Mesendoderm (in vitro differentiated cells): ENCODE measurements around the gene ADAMTSL1.

Source experiments
- DNase-seq: peaks from one replicate; pipeline ENCODE4 v3.0.0; 2013
- H2AK5ac ChIP-seq: 2 replicates; pipeline ENCODE4 v1.6.1; 2013; ENCODE audit warnings: low read length, inconsistent platforms
- H2BK120ac ChIP-seq: 2 replicates; pipeline ENCODE4 v1.6.1; 2013; ENCODE audit warnings: low read depth, mild to moderate bottlenecking, low read length, moderate library complexity, mixed read lengths
- H2BK15ac ChIP-seq: replicated peaks from 2 replicates; pipeline ENCODE4 v1.6.1; 2013; ENCODE audit warnings: low read depth, mild to moderate bottlenecking, moderate library complexity
- H2BK5ac ChIP-seq: 2 replicates; pipeline ENCODE4 v1.6.1; 2013; ENCODE audit warnings: low read length, inconsistent platforms
- H3K18ac ChIP-seq: 2 replicates; pipeline ENCODE4 v1.6.1; 2013; ENCODE audit warnings: mild to moderate bottlenecking, low read length, mixed read lengths
- H3K23ac ChIP-seq: one replicate; pipeline ENCODE4 v1.6.1; 2013; ENCODE audit warnings: low read length
- H3K27ac ChIP-seq: 2 replicates; pipeline ENCODE4 v1.5.1; 2013; ENCODE audit warnings: low read depth, mild to moderate bottlenecking, inconsistent platforms, low read length, moderate library complexity
- H3K27me3 ChIP-seq: 2 replicates; pipeline ENCODE4 v1.6.1; 2013; ENCODE audit warnings: low read length, control low read depth, mild to moderate bottlenecking, inconsistent platforms; ENCODE audit not compliant: insufficient read depth, poor library complexity
- H3K36me3 ChIP-seq: 2 replicates; pipeline ENCODE4 v1.6.1; 2013; ENCODE audit warnings: low read length, inconsistent platforms; ENCODE audit not compliant: control insufficient read depth, insufficient read depth
- H3K4ac ChIP-seq: one replicate; pipeline ENCODE4 v1.6.1; 2013; ENCODE audit warnings: low read depth, mild to moderate bottlenecking, low read length, moderate library complexity
- H3K4me1 ChIP-seq: 2 replicates; pipeline ENCODE4 v1.6.1; 2013; ENCODE audit warnings: low read depth, low read length, inconsistent platforms; ENCODE audit not compliant: control insufficient read depth
- H3K4me2 ChIP-seq: 2 replicates; pipeline ENCODE4 v1.6.1; 2013; ENCODE audit warnings: low read length
- H3K4me3 ChIP-seq: 2 replicates; pipeline ENCODE4 v1.5.1; 2013; ENCODE audit warnings: mild to moderate bottlenecking, low read length
- H3K56ac ChIP-seq: one replicate; pipeline ENCODE4 v1.6.1; 2013; ENCODE audit warnings: low read length
- H3K79me1 ChIP-seq: 2 replicates; pipeline ENCODE4 v1.6.1; 2013; ENCODE audit warnings: low read length, inconsistent platforms
- H3K79me2 ChIP-seq: 2 replicates; pipeline ENCODE4 v1.6.1; 2013; ENCODE audit warnings: mild to moderate bottlenecking, low read length; ENCODE audit not compliant: control insufficient read depth, insufficient read depth
- H3K9ac ChIP-seq: 2 replicates; pipeline ENCODE4 v1.6.1; 2013; ENCODE audit warnings: low read length, inconsistent platforms
- H4K5ac ChIP-seq: one replicate; pipeline ENCODE4 v1.6.1; 2013; ENCODE audit warnings: low read length
- H4K8ac ChIP-seq: one replicate; pipeline ENCODE4 v1.6.1; 2013; ENCODE audit warnings: low read depth, mild to moderate bottlenecking, control low read depth, low read length, moderate library complexity
- WGBS: extraction: QIAGEN DNeasy Blood & Tissue Kit; methylation state at CpG from one replicate; pipeline ENCODE4 v1.1.7; 2013; ENCODE audit warnings: low lambda C conversion rate, missing lambda C conversion rate; ENCODE audit not compliant: insufficient coverage; ENCODE audit errors: extremely low coverage; 5-methylcytosine and 5-hydroxymethylcytosine counted together

The ADAMTSL1 gene

DNA sequence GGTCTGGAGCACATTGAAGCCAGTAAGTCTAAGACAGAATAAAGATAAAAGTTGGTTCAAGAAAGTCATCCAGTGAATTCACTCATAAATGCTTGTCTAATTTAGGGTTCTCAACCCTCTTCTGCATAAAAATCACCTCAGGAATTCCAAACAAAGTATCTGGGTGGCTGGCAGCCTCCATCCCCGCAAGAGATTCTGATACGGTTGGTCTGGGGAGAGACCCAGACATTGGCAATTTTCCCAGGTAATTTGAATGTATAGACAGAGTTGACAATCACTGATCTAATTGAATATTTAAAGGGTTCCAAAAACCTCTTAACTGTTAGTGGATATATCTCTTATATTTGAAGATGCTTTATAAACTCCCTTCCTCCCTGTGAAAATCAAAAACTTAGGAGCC, 14.9 kb downstream of the ADAMTSL1 start:
- H2BK5ac ChIP-seq = no peak overlapping the region
- no peak overlapping the region for H2BK15ac ChIP-seq
- no peaks in the 10 kb centered on the region for H3K4me1 ChIP-seq
- no peak overlapping the region for H3K4me2 ChIP-seq
- DNase-seq = no peak
- H2AK5ac ChIP-seq = no peak overlapping the region
- H2BK120ac ChIP-seq = no peak overlapping the region
- no peak overlapping the region for H4K5ac ChIP-seq
- no peak overlapping the region for H3K56ac ChIP-seq
- no peak overlapping the region for H3K4ac ChIP-seq
- no peak overlapping the region for H3K27ac ChIP-seq
- no peaks in the 10 kb centered on the region for H3K27me3 ChIP-seq
- H3K18ac ChIP-seq = no peak overlapping the region
- H3K4me3 ChIP-seq = no peak overlapping the region
- no peaks in the 10 kb centered on the region for H3K79me2 ChIP-seq
- no peaks in the 10 kb centered on the region for H3K79me1 ChIP-seq
- no CpG with 5 or more reads among the region's 2 CpGs for WGBS
- no peak overlapping the region for H3K9ac ChIP-seq
- H3K36me3 ChIP-seq = no peaks in the 10 kb centered on the region
- no peak overlapping the region for H3K23ac ChIP-seq
- H4K8ac ChIP-seq = no peak overlapping the region

- Histone ChIP-seq H2AK5ac (no peak overlapping the region), H3K79me2 (no peaks in the 10 kb centered on the region), H2BK5ac (no peak overlapping the region), H4K5ac (no peak overlapping the region), H3K4me1 (no peaks in the 10 kb centered on the region), H3K36me3 (no peaks in the 10 kb centered on the region), H3K79me1 (no peaks in the 10 kb centered on the region), H3K27ac (no peak overlapping the region), H3K4ac (no peak overlapping the region), H2BK120ac (no peak overlapping the region), H3K56ac (no peak overlapping the region), H3K23ac (no peak overlapping the region), H3K4me3 (no peak overlapping the region), H3K18ac (no peak overlapping the region), H3K27me3 (no peaks in the 10 kb centered on the region), H2BK15ac (no peak overlapping the region), H3K9ac (no peak overlapping the region), H4K8ac (no peak overlapping the region), H3K4me2 (no peak overlapping the region)
- DNase-seq = no peak
- no CpG with 5 or more reads among the region's 2 CpGs for WGBS
Observed at GRCh38 chr9:18489861-18490260, 15.9 kb downstream of the ADAMTSL1 start.

DNA sequence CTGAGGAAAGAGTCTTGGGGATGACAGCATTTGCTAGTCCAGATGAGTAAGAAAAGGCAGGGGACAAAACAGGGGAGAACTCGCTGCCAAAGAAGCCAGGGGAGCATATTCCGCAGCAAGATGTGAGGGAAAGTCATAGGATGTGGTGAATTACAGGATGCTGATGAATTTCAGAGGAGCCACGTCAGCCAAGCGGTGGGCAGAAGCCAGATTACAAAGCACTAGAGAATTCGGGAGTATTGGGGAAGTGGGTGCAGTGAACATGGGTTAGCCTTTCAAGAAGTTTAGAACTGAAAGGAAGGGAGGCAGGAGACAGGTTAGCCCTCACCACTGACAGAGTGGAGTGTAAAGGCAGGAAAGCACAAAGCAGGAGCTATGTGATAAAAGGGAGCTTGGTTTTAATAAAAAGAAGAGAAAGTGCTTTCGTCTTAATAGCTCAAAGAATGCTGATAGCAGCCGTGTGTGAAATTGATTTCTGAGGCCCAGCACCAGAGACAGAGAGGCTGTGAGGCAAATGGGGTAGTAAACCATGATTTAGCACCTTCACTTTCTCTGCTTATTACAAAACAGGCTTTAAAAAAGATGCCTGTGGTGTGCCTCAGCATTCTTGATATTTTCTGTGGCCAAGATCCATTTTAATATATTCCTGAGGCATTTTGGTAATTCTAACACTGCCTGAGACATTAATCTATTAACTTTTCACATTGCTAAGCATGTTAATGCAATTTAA, 16.9 kb downstream of the ADAMTSL1 start:
- Histone ChIP-seq H2AK5ac (no peak overlapping the region), H3K79me2 (no peaks in the 10 kb centered on the region), H3K27ac (no peak overlapping the region)

GRCh38 chr9:18492612-18493011, 18.7 kb downstream of the ADAMTSL1 start:
- no peak overlapping the region for H4K5ac ChIP-seq
- H3K4me3 ChIP-seq = no peak overlapping the region
- no peaks in the 10 kb centered on the region for H3K36me3 ChIP-seq
- no peaks in the 10 kb centered on the region for H3K4me1 ChIP-seq
- no peak overlapping the region for H3K23ac ChIP-seq
- H2AK5ac ChIP-seq = no peak overlapping the region
- no peaks in the 10 kb centered on the region for H3K27me3 ChIP-seq
- no peaks in the 10 kb centered on the region for H3K79me1 ChIP-seq
- no peak overlapping the region for H3K27ac ChIP-seq
- H3K79me2 ChIP-seq = no peaks in the 10 kb centered on the region
- H3K56ac ChIP-seq = no peak overlapping the region
- H2BK5ac ChIP-seq = no peak overlapping the region
- DNase-seq = no peak
- H3K18ac ChIP-seq = no peak overlapping the region
- H3K4me2 ChIP-seq = no peak overlapping the region
- H2BK120ac ChIP-seq = no peak overlapping the region
- H4K8ac ChIP-seq = no peak overlapping the region
- H3K4ac ChIP-seq = no peak overlapping the region
- H2BK15ac ChIP-seq = no peak overlapping the region
- H3K9ac ChIP-seq = no peak overlapping the region

More for the DNA sequence above, 16.9 kb downstream of the ADAMTSL1 start:
- Histone ChIP-seq H3K23ac (no peak overlapping the region), H3K4ac (no peak overlapping the region), H2BK5ac (no peak overlapping the region), H3K9ac (no peak overlapping the region), H4K8ac (no peak overlapping the region), H2BK120ac (no peak overlapping the region), H4K5ac (no peak overlapping the region), H2BK15ac (no peak overlapping the region), H3K56ac (no peak overlapping the region), H3K36me3 (no peaks in the 10 kb centered on the region), H3K4me1 (no peaks in the 10 kb centered on the region), H3K4me3 (no peak overlapping the region), H3K4me2 (no peak overlapping the region), H3K27me3 (no peaks in the 10 kb centered on the region), H3K79me1 (no peaks in the 10 kb centered on the region), H3K18ac (no peak overlapping the region)
- DNase-seq = peak; percentile 45
- WGBS = no CpG with 5 or more reads among the region's 7 CpGs

DNA sequence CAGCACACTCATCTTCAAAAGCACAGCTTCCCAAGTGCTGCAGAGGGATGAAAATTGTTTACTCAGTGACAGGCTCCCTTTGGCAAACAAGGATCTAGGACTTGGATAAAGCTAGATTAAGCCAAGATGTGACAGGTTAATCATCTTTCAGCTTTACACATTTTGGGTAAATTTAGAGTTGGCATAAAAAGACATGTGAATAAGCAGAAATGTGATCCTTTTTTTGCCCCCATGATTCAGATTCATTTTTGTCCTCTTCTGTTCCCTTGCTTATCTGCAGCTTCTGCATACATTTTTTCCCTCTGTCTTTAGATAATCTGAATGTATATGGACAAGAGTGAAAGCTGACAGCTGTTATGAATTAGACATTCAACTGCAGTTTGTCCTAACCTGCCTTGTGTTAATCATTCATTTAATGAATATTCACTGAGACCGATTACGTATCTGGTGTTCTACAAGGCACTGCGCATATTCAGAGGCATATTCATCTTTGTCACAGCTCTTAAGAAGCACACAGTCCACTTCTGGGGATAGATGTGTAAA, 19.6 kb downstream of the ADAMTSL1 start:
- no CpG with 5 or more reads among the region's 3 CpGs for WGBS
- Histone ChIP-seq H4K5ac (no peak overlapping the region), H3K27ac (no peak overlapping the region), H3K4me1 (no peaks in the 10 kb centered on the region), H2AK5ac (no peak overlapping the region), H3K79me1 (no peaks in the 10 kb centered on the region), H4K8ac (no peak overlapping the region), H2BK15ac (no peak overlapping the region), H2BK5ac (no peak overlapping the region), H2BK120ac (no peak overlapping the region), H3K36me3 (no peaks in the 10 kb centered on the region), H3K4me3 (no peak overlapping the region), H3K9ac (no peak overlapping the region), H3K4ac (no peak overlapping the region), H3K79me2 (no peaks in the 10 kb centered on the region), H3K18ac (no peak overlapping the region), H3K23ac (no peak overlapping the region), H3K27me3 (no peaks in the 10 kb centered on the region), H3K4me2 (no peak overlapping the region), H3K56ac (no peak overlapping the region)
- no peak for DNase-seq

DNA sequence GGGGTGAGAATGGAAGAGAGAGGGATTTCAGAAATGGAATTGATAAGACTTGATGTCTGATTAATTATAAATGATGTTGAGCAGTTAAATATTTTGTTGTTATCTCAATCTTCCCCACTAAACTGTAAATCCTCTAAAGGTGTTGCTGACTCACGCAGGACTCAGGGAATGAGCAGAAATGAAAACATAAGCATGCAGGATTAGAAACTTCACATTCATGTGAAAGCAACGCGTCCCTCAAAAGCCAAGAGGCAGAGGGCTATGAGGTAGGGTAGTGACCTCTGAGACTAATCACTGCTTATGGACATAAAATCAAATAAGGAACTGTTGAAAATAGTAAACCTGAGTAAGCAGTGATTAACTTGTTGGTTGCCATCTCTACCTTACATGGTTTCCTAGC, 21.1 kb downstream of the ADAMTSL1 start:
- Histone ChIP-seq H3K36me3 (no peaks in the 10 kb centered on the region), H3K9ac (no peak overlapping the region), H3K79me1 (no peaks in the 10 kb centered on the region), H3K4me1 (no peaks in the 10 kb centered on the region), H4K8ac (no peak overlapping the region), H2BK120ac (no peak overlapping the region), H3K18ac (no peak overlapping the region), H3K56ac (no peak overlapping the region), H3K4ac (no peak overlapping the region), H3K4me2 (no peak overlapping the region), H4K5ac (no peak overlapping the region), H3K4me3 (no peak overlapping the region), H2BK15ac (no peak overlapping the region), H3K27ac (no peak overlapping the region), H3K27me3 (no peaks in the 10 kb centered on the region), H3K23ac (no peak overlapping the region), H2BK5ac (no peak overlapping the region), H3K79me2 (no peaks in the 10 kb centered on the region), H2AK5ac (no peak overlapping the region)
- no peak for DNase-seq
- WGBS = no CpG with 5 or more reads among the region's 3 CpGs
